Measurements from ENCODE around the gene SLC22A2.

The SLC22A2 gene

GRCh38 chr6:160180706-160181105 lies 77.9 kb downstream of the SLC22A2 start:
- no peak for DNase-seq (ENCODE audit: low spot score)
- no peak overlapping the region for H3K4me3 ChIP-seq
- H3K27ac ChIP-seq: no peak overlapping the region
- no peak for TF ChIP-seq CTCF (IDR thresholded peaks at IDR 0.05)

GRCh38 chr6:160178271-160178670 lies 80.3 kb downstream of the SLC22A2 start:
- TF ChIP-seq CTCF (IDR thresholded peaks at IDR 0.05): no peak
- Histone ChIP-seq H3K27ac (no peak overlapping the region), H3K4me3 (no peak overlapping the region)
- DNase-seq (ENCODE audit: low spot score): no peak

GRCh38 chr6:160177220-160177619 lies 81.4 kb downstream of the SLC22A2 start:
- TF ChIP-seq CTCF (IDR thresholded peaks at IDR 0.05): no peak
- Histone ChIP-seq H3K27ac (no peak overlapping the region), H3K4me3 (no peak overlapping the region)
- DNase-seq (ENCODE audit: low spot score): no peak

- TF ChIP-seq CTCF (IDR thresholded peaks at IDR 0.05): no peak
- no peak for DNase-seq (ENCODE audit: low spot score)
- no peak overlapping the region for H3K27ac ChIP-seq
- no peak overlapping the region for H3K4me3 ChIP-seq
Observed at GRCh38 chr6:160174681-160175080, 83.9 kb downstream of the SLC22A2 start.

GRCh38 chr6:160173806-160174527 lies 84.7 kb downstream of the SLC22A2 start:
- H3K4me3 ChIP-seq: no peak overlapping the region
- DNase-seq (ENCODE audit: low spot score): no peak
- no peak overlapping the region for H3K27ac ChIP-seq
- TF ChIP-seq CTCF (IDR thresholded peaks at IDR 0.05): no peak

- no peak for TF ChIP-seq CTCF (IDR thresholded peaks at IDR 0.05)
- DNase-seq (ENCODE audit: low spot score): no peak
- Histone ChIP-seq H3K27ac (no peak overlapping the region), H3K4me3 (no peak overlapping the region)
Observed at GRCh38 chr6:160172704-160173103, 85.9 kb downstream of the SLC22A2 start.

GRCh38 chr6:160170018-160170680 lies 88.5 kb downstream of the SLC22A2 start:
- no peak for DNase-seq (ENCODE audit: low spot score)
- H3K4me3 ChIP-seq: no peak overlapping the region
- peak overlapping the region in 1 of 2 donors; percentile 17 for H3K27ac ChIP-seq
- no peak for TF ChIP-seq CTCF (IDR thresholded peaks at IDR 0.05)

All from coronary artery (tissue), 2 donors.